GDM1 (cell line): ENCODE results near the gene LGR6.
"Not testable (repeated sequence)": the region's sequence is repeated elsewhere in the genome, so short reads cannot be mapped to it uniquely, and the experiment has no call there.

ENCODE experiments used
- DNase-seq: peaks from one replicate; lab custom pipeline; 2025; lab: John Stamatoyannopoulos, UW

The LGR6 gene

GRCh38 chr1:202193614-202194327 is at the start of gene LGR6:
TSS of gene LGR6 (plus strand) at chr1:202193799. CDS start at chr1:202193990, 191 bp downstream.
- no peak for DNase-seq

- peak; percentile 42 for DNase-seq
Measured at GRCh38 chr1:202144402-202145067, 49.1 kb upstream of the LGR6 start, which contains the start of gene ARL8A. TSS of gene ARL8A (minus strand) at chr1:202144737. CDS start at chr1:202144572, 165 bp downstream.

GRCh38 chr1:202145068-202145743 is 48.4 kb upstream of the LGR6 start:
- DNase-seq, result no peak

GRCh38 chr1:202145744-202146140 is 47.9 kb upstream of the LGR6 start:
- not testable (repeated sequence) for DNase-seq

- DNase-seq, result no peak
Measured at GRCh38 chr1:202146279-202146678, 47.3 kb upstream of the LGR6 start.

- DNase-seq, result no peak
Measured at GRCh38 chr1:202146993-202147392, 46.6 kb upstream of the LGR6 start.

GRCh38 chr1:202148391-202148790 is 45.2 kb upstream of the LGR6 start:
- no peak for DNase-seq

- DNase-seq, result no peak
Measured at GRCh38 chr1:202149566-202149965, 44.0 kb upstream of the LGR6 start.

- DNase-seq, result no peak
Measured at GRCh38 chr1:202150187-202150586, 43.4 kb upstream of the LGR6 start.

GRCh38 chr1:202150602-202151001 is 43.0 kb upstream of the LGR6 start:
- DNase-seq, result no peak

GRCh38 chr1:202151045-202151444 is 42.6 kb upstream of the LGR6 start:
- DNase-seq, result no peak

- no peak for DNase-seq
Measured at GRCh38 chr1:202152399-202152798, 41.2 kb upstream of the LGR6 start.

- DNase-seq, result no peak
Measured at GRCh38 chr1:202153284-202153683, 40.3 kb upstream of the LGR6 start.

- no peak for DNase-seq
Measured at GRCh38 chr1:202154148-202154765, 39.3 kb upstream of the LGR6 start.

- DNase-seq, result peak; percentile 39
Measured at GRCh38 chr1:202154766-202155477, 38.7 kb upstream of the LGR6 start.

- DNase-seq, result no peak
Measured at GRCh38 chr1:202155478-202156021, 38.0 kb upstream of the LGR6 start.

GRCh38 chr1:202156590-202156989 is 37.0 kb upstream of the LGR6 start:
- no peak for DNase-seq

GRCh38 chr1:202157945-202158344 is 35.7 kb upstream of the LGR6 start:
- no peak for DNase-seq

- peak; percentile 30 for DNase-seq
Measured at GRCh38 chr1:202158810-202159533, 34.6 kb upstream of the LGR6 start.

- peak; percentile 72 for DNase-seq
Measured at GRCh38 chr1:202159534-202160371, 33.8 kb upstream of the LGR6 start.
